HEK293 (cell line): ENCODE measurements around the gene DIO1.

Experiments
- CTCF ChIA-PET: fragments of 350-600 bp; formaldehyde crosslinking; extraction: SDS; loops from one replicate; lab custom pipeline; 2021; ENCODE audit warnings: antibody characterized with exemption; lab: Yijun Ruan, JAX
- POLR2A ChIA-PET: fragments of 300-600 bp; formaldehyde crosslinking; extraction: SDS; loops from one replicate; lab custom pipeline; 2020; ENCODE audit warnings: antibody characterized with exemption, inconsistent platforms; lab: Yijun Ruan, JAX
- H3K27ac ChIP-seq: fragments of 200-500 bp; sonication (Bioruptor generic); 2 replicates; pipeline ENCODE4 v1.5.1; 2014; ENCODE audit warnings: low read depth, low read length, control low read depth, inconsistent platforms; ENCODE audit errors: extremely low read depth
- H3K36me3 ChIP-seq, 2 experiments: fragments of 200-500 bp in 1 of 2; sonication (Bioruptor generic) in 1 of 2; 1 replicate in 1 of 2; 2 replicates in 1 of 2; pipeline ENCODE4 v1.5.1; 2014 to 2017; ENCODE audit warnings: inconsistent platforms in 2 of 2, low read length in 2 of 2; ENCODE audit not compliant: control insufficient read depth in 2 of 2, insufficient read depth in 1 of 2
- H3K4me1 ChIP-seq: fragments of 200-500 bp; sonication (Bioruptor generic); 2 replicates; pipeline ENCODE4 v1.5.1; 2014; ENCODE audit warnings: mild to moderate bottlenecking, low read length, inconsistent platforms; ENCODE audit not compliant: control insufficient read depth, insufficient read depth
- H3K4me3 ChIP-seq: 2 replicates; pipeline ENCODE4 v1.5.1; 2011; ENCODE audit warnings: low read depth, mild to moderate bottlenecking, control low read depth, low read length, moderate library complexity
- H3K9me3 ChIP-seq: fragments of 200-500 bp; sonication (Bioruptor generic); 2 replicates; pipeline ENCODE4 v1.5.1; 2014; ENCODE audit warnings: low read depth, low read length, inconsistent platforms; ENCODE audit not compliant: control insufficient read depth, insufficient read depth
- GLIS2 ChIP-seq: fragments of 450-650 bp; formaldehyde crosslinking; IDR thresholded peaks from 2 replicates; pipeline ENCODE4 v1.5.1; 2016; ENCODE audit warnings: missing biosample characterization, missing genetic modification characterization
- KLF9 ChIP-seq: fragments of 450-650 bp; formaldehyde crosslinking; IDR thresholded peaks from 2 replicates; pipeline ENCODE4 v1.5.1; 2016; ENCODE audit warnings: missing biosample characterization, missing genetic modification characterization, low read depth
- OSR2 ChIP-seq: fragments of 450-650 bp; formaldehyde crosslinking; IDR thresholded peaks from 2 replicates; pipeline ENCODE4 v1.5.1; 2016; ENCODE audit warnings: missing biosample characterization, missing genetic modification characterization
- PRDM1 ChIP-seq: fragments of 450-650 bp; formaldehyde crosslinking; IDR thresholded peaks from 2 replicates; pipeline ENCODE4; 2016; ENCODE audit warnings: missing biosample characterization, missing genetic modification characterization
- RBAK ChIP-seq: fragments of 450-650 bp; formaldehyde crosslinking; IDR thresholded peaks from 2 replicates; pipeline ENCODE4 v1.5.1; 2016; ENCODE audit warnings: missing biosample characterization, missing genetic modification characterization
- SP3 ChIP-seq: fragments of 450-650 bp; formaldehyde crosslinking; IDR thresholded peaks from 2 replicates; pipeline ENCODE4 v1.5.1; 2016; ENCODE audit warnings: missing biosample characterization, missing genetic modification characterization
- ZBTB20 ChIP-seq: fragments of 450-650 bp; formaldehyde crosslinking; IDR thresholded peaks from 2 replicates; pipeline ENCODE4 v1.5.1; 2016; ENCODE audit warnings: missing biosample characterization, missing genetic modification characterization
- ZNF132 ChIP-seq: fragments of 450-650 bp; formaldehyde crosslinking; IDR thresholded peaks from 2 replicates; pipeline ENCODE4 v1.5.1; 2017; ENCODE audit warnings: missing biosample characterization, missing genetic modification characterization, borderline replicate concordance
- ZNF148 ChIP-seq: fragments of 450-650 bp; formaldehyde crosslinking; IDR thresholded peaks from 2 replicates; pipeline ENCODE4 v1.5.0; 2017; ENCODE audit warnings: missing biosample characterization, missing genetic modification characterization, borderline replicate concordance
- ZNF155 ChIP-seq: fragments of 450-650 bp; formaldehyde crosslinking; IDR thresholded peaks from 2 replicates; pipeline ENCODE4 v1.5.1; 2016; ENCODE audit warnings: missing biosample characterization, missing genetic modification characterization
- ZNF2 ChIP-seq: fragments of 450-650 bp; formaldehyde crosslinking; IDR thresholded peaks from 2 replicates; pipeline ENCODE4 v1.5.1; 2016; ENCODE audit warnings: missing biosample characterization, missing genetic modification characterization
- ZNF221 ChIP-seq: fragments of 450-650 bp; formaldehyde crosslinking; IDR thresholded peaks from 2 replicates; pipeline ENCODE4 v1.5.1; 2017; ENCODE audit warnings: missing biosample characterization, missing genetic modification characterization, borderline replicate concordance
- ZNF24 ChIP-seq: fragments of 450-650 bp; formaldehyde crosslinking; IDR thresholded peaks from 2 replicates; pipeline ENCODE4 v1.5.1; 2016; ENCODE audit warnings: missing biosample characterization, missing genetic modification characterization
- ZNF433 ChIP-seq: fragments of 450-650 bp; formaldehyde crosslinking; IDR thresholded peaks from 2 replicates; pipeline ENCODE4 v1.5.1; 2016; ENCODE audit warnings: missing biosample characterization, missing genetic modification characterization, low read depth
- ZNF529 ChIP-seq: fragments of 450-650 bp; formaldehyde crosslinking; IDR thresholded peaks from 2 replicates; pipeline ENCODE4 v1.5.1; 2017; ENCODE audit warnings: missing genetic modification characterization, missing biosample characterization; ENCODE audit not compliant: insufficient replicate concordance
- ZNF530 ChIP-seq: fragments of 450-650 bp; formaldehyde crosslinking; IDR thresholded peaks from 2 replicates; pipeline ENCODE4 v1.5.1; 2016; ENCODE audit warnings: low read depth, missing biosample characterization, missing genetic modification characterization
- ZNF561 ChIP-seq: fragments of 450-650 bp; IDR thresholded peaks from 2 replicates; pipeline ENCODE4 v1.5.1; 2018; ENCODE audit warnings: missing biosample characterization, missing genetic modification characterization, borderline replicate concordance
- ZNF596 ChIP-seq: fragments of 450-650 bp; IDR thresholded peaks from 2 replicates; pipeline ENCODE4 v1.5.0; 2018; ENCODE audit warnings: missing biosample characterization, mild to moderate bottlenecking, missing genetic modification characterization, moderate library complexity
- ZNF610 ChIP-seq: fragments of 450-650 bp; formaldehyde crosslinking; IDR thresholded peaks from 2 replicates; pipeline ENCODE4 v1.5.1; 2016; ENCODE audit warnings: missing biosample characterization, missing genetic modification characterization, borderline replicate concordance
- ZNF629 ChIP-seq: fragments of 450-650 bp; formaldehyde crosslinking; IDR thresholded peaks from 2 replicates; pipeline ENCODE4 v1.5.1; 2017; ENCODE audit warnings: missing biosample characterization, missing genetic modification characterization
- ZNF654 ChIP-seq: fragments of 450-650 bp; formaldehyde crosslinking; IDR thresholded peaks from 2 replicates; pipeline ENCODE4 v1.5.1; 2016; ENCODE audit warnings: low read depth, missing biosample characterization, missing genetic modification characterization
- ZNF664 ChIP-seq: fragments of 450-650 bp; formaldehyde crosslinking; IDR thresholded peaks from 2 replicates; pipeline ENCODE4 v1.5.1; 2016; ENCODE audit warnings: missing biosample characterization, missing genetic modification characterization
- ZNF701 ChIP-seq: fragments of 450-650 bp; formaldehyde crosslinking; IDR thresholded peaks from 2 replicates; pipeline ENCODE4 v1.5.1; 2016; ENCODE audit warnings: missing biosample characterization, missing genetic modification characterization
- ZNF704 ChIP-seq: fragments of 450-650 bp; formaldehyde crosslinking; IDR thresholded peaks from 2 replicates; pipeline ENCODE4 v1.5.1; 2016; ENCODE audit warnings: missing biosample characterization, missing genetic modification characterization
- ZNF747 ChIP-seq: fragments of 450-650 bp; formaldehyde crosslinking; IDR thresholded peaks from 2 replicates; pipeline ENCODE4 v1.5.1; 2016; ENCODE audit warnings: missing biosample characterization, missing genetic modification characterization
- ZSCAN30 ChIP-seq: fragments of 450-650 bp; IDR thresholded peaks from 2 replicates; pipeline ENCODE4 v1.5.1; 2018; ENCODE audit warnings: missing biosample characterization, mild to moderate bottlenecking, missing genetic modification characterization, moderate library complexity
- ZXDB ChIP-seq: fragments of 450-650 bp; formaldehyde crosslinking; IDR thresholded peaks from 2 replicates; pipeline ENCODE4 v1.5.1; 2016; ENCODE audit warnings: missing biosample characterization, missing genetic modification characterization

Gene DIO1

DNA sequence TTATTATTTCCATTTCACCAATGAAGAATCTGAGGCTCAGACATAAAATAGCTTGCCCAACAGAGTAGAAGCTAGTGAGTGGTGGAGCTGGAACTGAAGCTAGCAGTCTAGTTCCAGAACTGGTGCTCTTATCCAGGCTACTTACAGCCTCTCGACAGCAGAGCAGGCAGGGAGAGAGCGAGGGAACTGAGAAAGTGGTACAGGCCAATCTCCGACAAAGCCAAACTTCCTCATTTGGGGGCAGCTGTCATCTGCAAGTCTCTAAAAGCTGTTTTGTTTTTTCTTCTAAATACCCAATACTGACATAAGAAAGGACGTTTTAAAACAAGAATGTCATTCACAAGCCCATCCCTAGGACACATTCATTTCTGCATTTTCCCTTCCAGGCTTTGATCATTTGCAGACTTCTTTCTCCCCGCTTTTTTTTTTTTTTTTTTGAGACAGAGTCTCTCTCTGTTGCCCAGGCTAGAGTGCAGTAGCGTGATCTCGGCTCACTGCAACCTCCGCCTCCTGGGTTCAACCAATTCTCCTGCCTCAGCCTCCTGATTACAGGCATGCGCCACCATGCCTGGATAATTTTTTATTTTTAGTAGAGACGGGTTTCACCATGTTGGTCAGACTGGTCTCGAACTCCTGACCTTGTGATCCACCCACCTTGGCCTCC, 24.4 kb upstream of the DIO1 start:
- Histone ChIP-seq H3K9me3 (no peaks in the 10 kb centered on the region), H3K4me1 (no peaks in the 10 kb centered on the region), H3K27ac (no peak overlapping the region), H3K4me3 (no peak overlapping the region), H3K36me3 (peaks cover 11 to 66% of the 10 kb centered on the region in 2 experiments; a peak in 2 of 3 replicates)
- no peak for TF ChIP-seq KLF9 (tag by site-specific recombination)
- TF ChIP-seq GLIS2 (tag by site-specific recombination), result no peak
- no peak for TF ChIP-seq ZXDB (tag by site-specific recombination)
- no peak for TF ChIP-seq ZNF561 (tag by site-specific recombination)
- no peak for TF ChIP-seq SP3
- no peak for TF ChIP-seq ZNF629
- no peak for TF ChIP-seq ZNF596
- no peak for TF ChIP-seq ZNF529 (tag by site-specific recombination)
- TF ChIP-seq ZNF24 (tag by site-specific recombination), result no peak
- TF ChIP-seq ZBTB20, result no peak
- TF ChIP-seq PRDM1 (tag by site-specific recombination), result no peak
- ChIA-PET CTCF (interaction anchor here (0.5 to 6.2 kb wide), 9 partner anchors 9 to 201 kb away, joined by 3 to 58 read pairs (median 4); no protein-coding TSS in a partner anchor), POLR2A (interaction anchor here (0.7 kb wide), 2 partner anchors 48 to 76 kb away, joined by 3 to 5 read pairs; no protein-coding TSS in a partner anchor)

GRCh38 chr1:53871221-53871620, 22.8 kb upstream of the DIO1 start:
- Histone ChIP-seq H3K27ac (no peak overlapping the region), H3K4me3 (no peak overlapping the region), H3K9me3 (no peaks in the 10 kb centered on the region), H3K36me3 (peaks cover 11 to 69% of the 10 kb centered on the region in 2 experiments; a peak in 2 of 3 replicates), H3K4me1 (no peaks in the 10 kb centered on the region)
- ChIA-PET CTCF (interaction anchor here (0.6 to 6.2 kb wide), 8 partner anchors 9 to 940 kb away, joined by 3 to 58 read pairs (median 4); no protein-coding TSS in a partner anchor), POLR2A (no interaction called here)
- TF ChIP-seq RBAK (tag by site-specific recombination) (no peak), ZNF701 (tag by site-specific recombination) (no peak), ZNF155 (tag by site-specific recombination) (no peak), ZNF221 (tag by site-specific recombination) (no peak), ZNF2 (tag by site-specific recombination) (no peak), ZNF433 (tag by site-specific recombination) (no peak), OSR2 (tag by site-specific recombination) (no peak), ZNF654 (tag by site-specific recombination) (no peak), ZNF747 (tag by site-specific recombination) (no peak), ZNF610 (tag by site-specific recombination) (no peak), ZNF148 (tag by site-specific recombination) (no peak), ZSCAN30 (tag by site-specific recombination) (no peak), ZNF704 (tag by site-specific recombination) (no peak), ZNF530 (tag by site-specific recombination) (no peak), ZNF132 (tag by site-specific recombination) (no peak), ZNF664 (tag by site-specific recombination) (no peak)
